PFSK-1 (cell line): ENCODE results near the gene MYO7B.

ENCODE experiments used
- FOXP2 ChIP-seq: optimal IDR thresholded peaks from 2 replicates; pipeline ENCODE3; 2011; ENCODE audit warnings: borderline replicate concordance, control low read depth, inconsistent platforms; ENCODE audit not compliant: insufficient read depth; ENCODE audit errors: extremely low read length, extremely low read depth
- POLR2AphosphoS5 ChIP-seq: IDR thresholded peaks from 2 replicates; pipeline ENCODE4 v1.6.1; 2012; ENCODE audit warnings: low read depth, mild to moderate bottlenecking, control low read depth, low read length, moderate library complexity
- SIN3A ChIP-seq: IDR thresholded peaks from 2 replicates; pipeline ENCODE4 v1.6.1; 2012; ENCODE audit warnings: mild to moderate bottlenecking, low read length, moderate library complexity, borderline replicate concordance; ENCODE audit not compliant: insufficient read depth
- TAF1 ChIP-seq: IDR thresholded peaks from 2 replicates; pipeline ENCODE4 v1.6.1; 2012; ENCODE audit warnings: low read length, control low read depth, borderline replicate concordance; ENCODE audit not compliant: insufficient read depth
- TF ChIP-seq, protein P1 (sequence below), 2 experiments: IDR thresholded peaks; 2 replicates each; pipeline versions ENCODE4 v1.6.1 to v1.8.0; 2011 to 2012; ENCODE audit warnings: low read depth in 2 of 2, low read length in 2 of 2, control low read depth in 1 of 2, inconsistent platforms in 1 of 2, mild to moderate bottlenecking in 1 of 2, moderate library complexity in 1 of 2; ENCODE audit not compliant: insufficient read depth in 1 of 2

The MYO7B gene

DNA sequence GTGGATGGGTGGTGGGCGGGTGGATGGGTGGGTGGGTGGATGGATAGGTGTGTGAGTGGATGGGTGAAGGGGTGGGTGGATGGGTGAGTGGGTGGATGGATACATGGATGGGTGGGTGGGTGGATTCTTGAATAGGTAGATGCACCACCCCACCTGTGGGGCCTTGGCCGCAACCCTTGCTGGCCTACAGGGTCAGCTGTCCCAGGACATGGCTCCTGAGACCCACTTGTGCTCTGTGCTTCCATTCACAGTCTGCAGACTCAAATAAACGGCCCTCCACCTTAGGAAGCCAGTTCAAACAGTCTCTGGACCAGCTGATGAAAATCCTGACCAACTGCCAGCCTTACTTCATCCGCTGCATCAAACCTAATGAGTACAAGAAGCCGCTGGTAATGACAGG, 54.4 kb downstream of the MYO7B start:
- TF ChIP-seq, protein P1, sequence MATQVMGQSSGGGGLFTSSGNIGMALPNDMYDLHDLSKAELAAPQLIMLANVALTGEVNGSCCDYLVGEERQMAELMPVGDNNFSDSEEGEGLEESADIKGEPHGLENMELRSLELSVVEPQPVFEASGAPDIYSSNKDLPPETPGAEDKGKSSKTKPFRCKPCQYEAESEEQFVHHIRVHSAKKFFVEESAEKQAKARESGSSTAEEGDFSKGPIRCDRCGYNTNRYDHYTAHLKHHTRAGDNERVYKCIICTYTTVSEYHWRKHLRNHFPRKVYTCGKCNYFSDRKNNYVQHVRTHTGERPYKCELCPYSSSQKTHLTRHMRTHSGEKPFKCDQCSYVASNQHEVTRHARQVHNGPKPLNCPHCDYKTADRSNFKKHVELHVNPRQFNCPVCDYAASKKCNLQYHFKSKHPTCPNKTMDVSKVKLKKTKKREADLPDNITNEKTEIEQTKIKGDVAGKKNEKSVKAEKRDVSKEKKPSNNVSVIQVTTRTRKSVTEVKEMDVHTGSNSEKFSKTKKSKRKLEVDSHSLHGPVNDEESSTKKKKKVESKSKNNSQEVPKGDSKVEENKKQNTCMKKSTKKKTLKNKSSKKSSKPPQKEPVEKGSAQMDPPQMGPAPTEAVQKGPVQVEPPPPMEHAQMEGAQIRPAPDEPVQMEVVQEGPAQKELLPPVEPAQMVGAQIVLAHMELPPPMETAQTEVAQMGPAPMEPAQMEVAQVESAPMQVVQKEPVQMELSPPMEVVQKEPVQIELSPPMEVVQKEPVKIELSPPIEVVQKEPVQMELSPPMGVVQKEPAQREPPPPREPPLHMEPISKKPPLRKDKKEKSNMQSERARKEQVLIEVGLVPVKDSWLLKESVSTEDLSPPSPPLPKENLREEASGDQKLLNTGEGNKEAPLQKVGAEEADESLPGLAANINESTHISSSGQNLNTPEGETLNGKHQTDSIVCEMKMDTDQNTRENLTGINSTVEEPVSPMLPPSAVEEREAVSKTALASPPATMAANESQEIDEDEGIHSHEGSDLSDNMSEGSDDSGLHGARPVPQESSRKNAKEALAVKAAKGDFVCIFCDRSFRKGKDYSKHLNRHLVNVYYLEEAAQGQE (IDR thresholded peaks at IDR 0.05; ENCODE audit: insufficient read depth in 1 of 2, low read depth in 2 of 2, low read length in 2 of 2) = no peak
- TF ChIP-seq SIN3A (no peak), FOXP2 (no peak), POLR2AphosphoS5 (no peak), TAF1 (no peak)

DNA sequence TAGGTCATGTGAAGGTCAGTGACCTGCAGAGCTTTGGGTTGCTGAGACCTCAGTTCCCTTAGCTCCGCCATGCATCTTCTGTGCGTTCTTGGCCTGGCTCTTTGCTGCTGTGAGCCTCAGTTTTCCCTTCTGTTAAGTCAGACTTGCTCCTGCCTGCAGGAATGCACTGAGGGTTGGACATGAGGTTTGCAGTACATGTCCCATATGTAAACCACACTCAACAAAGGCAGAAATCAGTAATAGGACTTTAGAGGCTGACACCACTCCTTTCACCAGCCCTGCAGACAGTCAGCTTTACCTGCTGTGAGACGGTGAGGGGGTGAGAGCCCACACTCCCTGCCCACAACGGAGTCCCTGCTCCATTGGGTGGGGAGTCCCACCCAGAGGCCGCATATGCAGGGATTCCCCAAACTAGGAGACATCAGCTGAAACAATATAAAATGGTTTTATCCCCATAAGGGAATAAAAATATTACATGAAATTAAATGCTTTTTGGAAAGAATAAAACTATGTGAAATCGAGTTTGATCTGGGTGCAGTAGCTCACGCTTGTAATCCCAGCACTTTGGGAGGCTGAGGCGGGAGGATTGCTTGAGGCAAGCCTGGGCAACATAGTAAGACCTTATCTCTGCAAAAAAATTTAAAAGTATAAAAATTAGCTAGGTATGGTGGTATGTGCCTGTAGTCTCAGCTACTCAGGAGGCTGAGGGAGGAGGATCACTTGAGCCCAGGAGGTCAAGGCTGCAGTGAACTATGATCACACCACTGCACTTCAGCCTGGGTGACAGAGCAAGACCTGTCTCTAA, 55.1 kb downstream of the MYO7B start:
- TF ChIP-seq TAF1 (no peak), POLR2AphosphoS5 (no peak), FOXP2 (no peak), SIN3A (no peak)
- TF ChIP-seq, protein P1 (IDR thresholded peaks at IDR 0.05; ENCODE audit: insufficient read depth in 1 of 2, low read depth in 2 of 2, low read length in 2 of 2) = no peak

DNA sequence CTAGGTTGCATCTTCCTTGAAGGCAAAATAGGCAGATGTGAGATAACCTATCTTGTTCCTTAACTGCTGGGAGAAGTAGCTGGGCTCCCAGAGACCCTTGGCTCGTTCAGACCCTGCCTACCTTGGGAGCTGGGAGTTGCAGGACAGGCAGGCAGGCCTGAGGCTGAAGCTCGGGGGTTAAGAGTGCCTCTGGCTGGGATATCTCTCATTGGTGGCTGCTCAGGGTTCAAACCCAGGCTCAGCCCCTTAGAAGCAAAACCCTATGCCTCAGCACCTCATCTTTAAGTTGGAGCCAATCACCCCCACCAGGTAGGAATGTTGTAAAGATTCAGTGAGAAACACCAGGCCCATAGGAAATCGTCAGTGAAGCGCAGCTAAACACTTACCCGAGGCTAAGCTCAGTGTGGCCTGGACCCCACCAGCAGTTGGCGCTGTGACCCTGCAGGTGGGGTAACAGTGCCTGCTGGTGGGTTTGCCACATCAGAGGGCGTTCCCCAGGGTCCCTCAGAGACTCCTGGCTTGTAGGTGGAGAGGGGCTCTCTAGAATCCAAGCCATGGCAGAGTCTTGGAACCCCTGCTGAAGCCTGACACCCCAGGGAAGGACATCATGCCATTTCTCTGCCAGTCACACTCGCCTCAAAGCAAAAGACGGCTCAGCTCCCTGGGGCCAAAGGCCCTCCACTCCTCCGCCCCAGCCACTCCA, 55.9 kb downstream of the MYO7B start:
- no peak for TF ChIP-seq TAF1

DNA sequence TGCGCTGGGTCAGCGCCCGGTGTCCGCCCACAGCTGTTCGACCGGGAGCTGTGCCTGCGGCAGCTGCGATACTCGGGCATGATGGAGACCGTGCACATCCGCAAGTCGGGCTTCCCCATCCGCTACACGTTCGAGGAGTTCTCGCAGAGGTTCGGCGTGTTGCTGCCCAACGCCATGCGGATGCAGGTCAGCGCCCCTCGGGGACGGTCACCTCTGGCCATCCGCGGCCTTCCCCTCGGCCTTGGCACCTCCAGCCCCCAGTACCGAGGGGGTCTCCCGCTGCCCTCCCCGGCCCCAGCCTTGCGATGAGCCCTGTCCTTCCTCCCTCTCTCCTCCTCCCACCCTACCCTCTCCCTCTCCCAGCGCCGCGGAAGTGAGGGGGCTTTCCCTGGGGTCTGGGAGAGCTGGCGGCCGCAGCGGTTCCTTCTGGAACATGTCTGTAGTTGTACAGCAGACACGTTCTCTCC, 57.3 kb downstream of the MYO7B start:
- TF ChIP-seq SIN3A (no peak), TAF1 (no peak), FOXP2 (no peak), POLR2AphosphoS5 (no peak)
- TF ChIP-seq, protein P1 (IDR thresholded peaks at IDR 0.05; ENCODE audit: insufficient read depth in 1 of 2, low read depth in 2 of 2, low read length in 2 of 2) = no peak

DNA sequence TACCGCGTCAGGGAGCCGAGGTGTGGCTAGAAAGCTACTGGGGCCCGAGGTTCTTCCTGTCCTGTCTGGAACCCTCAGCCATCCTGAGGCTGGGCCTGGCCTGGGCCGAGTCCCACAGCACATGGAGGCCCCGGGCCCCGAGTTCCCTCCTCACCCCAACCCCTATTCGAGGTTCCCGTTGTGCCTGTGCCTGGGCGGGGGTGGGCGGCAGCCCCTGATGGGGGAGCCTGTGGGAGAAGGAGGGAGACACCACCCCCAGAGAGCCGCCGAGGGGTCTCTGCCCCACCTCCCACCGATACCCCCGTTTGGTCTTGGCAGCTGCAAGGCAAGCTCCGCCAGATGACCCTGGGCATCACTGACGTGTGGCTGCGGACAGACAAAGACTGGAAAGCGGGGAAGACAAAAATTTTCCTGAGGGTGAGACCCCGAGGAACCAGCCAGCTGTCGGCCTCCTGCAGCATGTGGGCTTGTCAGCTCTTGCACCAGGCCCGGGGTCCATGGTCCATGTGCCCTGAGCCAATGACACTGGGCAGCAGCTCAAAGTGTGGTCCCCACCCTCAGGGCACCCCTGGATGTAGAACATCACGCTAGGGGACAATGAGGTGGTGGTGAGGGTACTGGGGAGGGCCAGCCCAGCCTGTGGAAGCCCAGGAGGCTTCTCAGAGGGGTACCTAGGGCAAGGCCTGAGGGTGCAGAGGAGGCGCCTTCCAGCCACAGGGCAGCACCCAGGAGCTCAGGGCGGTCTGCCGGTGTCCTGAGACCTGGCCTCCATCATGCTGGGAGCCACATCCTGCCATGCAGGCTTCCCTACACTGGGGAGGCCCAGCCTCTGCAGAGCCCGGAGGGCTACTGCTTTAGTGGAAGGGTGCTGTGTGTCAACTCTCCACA, 58.0 kb downstream of the MYO7B start:
- no peak for TF ChIP-seq TAF1
- TF ChIP-seq, protein P1 (IDR thresholded peaks at IDR 0.05; ENCODE audit: insufficient read depth in 1 of 2, low read depth in 2 of 2, low read length in 2 of 2) = no peak
- TF ChIP-seq POLR2AphosphoS5 = no peak
- TF ChIP-seq FOXP2 = no peak
- no peak for TF ChIP-seq SIN3A
